ENCODE measurements around the gene PDCD1.
"Not testable (repeated sequence)": the region's sequence is repeated elsewhere in the genome, so short reads cannot be mapped to it uniquely, and the experiment has no call there.

PDCD1 gene

DNA sequence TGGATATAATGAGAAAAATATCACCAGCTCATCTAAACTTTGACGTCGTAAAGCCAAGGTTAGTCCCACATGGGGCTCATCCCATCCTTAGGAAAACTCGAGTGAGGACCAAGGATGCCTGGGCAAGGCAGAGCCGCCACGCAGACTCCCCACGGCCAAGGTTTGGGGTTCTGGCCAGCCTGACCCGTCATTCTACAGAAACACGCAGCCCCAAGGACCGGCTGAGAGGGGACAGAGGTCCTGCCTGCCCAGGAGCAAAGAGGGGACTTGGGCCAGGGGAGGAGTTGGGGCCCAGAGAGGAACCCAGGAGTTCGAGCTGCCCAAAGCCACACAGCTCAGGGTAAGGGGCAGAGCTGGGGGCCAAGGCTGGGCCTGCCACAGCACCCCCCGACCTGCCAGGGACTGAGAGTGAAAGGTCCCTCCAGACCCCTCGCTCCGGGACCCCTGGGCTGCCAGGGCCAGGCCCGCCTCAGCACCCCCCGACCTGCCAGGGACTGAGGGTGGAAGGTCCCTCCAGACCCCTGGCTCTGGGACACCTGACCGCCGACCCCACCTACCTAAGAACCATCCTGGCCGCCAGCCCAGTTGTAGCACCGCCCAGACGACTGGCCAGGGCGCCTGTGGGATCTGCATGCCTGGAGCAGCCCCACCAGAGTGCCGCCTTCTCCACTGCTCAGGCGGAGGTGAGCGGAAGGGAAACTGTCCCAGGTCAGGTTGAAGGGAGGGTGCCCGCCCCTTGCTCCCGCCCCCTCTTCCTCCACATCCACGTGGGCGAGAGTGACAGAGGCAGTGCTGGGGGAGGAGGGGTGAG is at the start of gene PDCD1:
Gene PDCD1, minus strand, starts transcription at position 689 of the 811 bp plus-strand sequence. Its CDS starts 56 bp downstream, at position 633.
- FAIRE-seq (peak; percentile 98), DNase-seq (ENCODE audit: insufficient read length, low spot score) (peak; percentile 89)

DNA sequence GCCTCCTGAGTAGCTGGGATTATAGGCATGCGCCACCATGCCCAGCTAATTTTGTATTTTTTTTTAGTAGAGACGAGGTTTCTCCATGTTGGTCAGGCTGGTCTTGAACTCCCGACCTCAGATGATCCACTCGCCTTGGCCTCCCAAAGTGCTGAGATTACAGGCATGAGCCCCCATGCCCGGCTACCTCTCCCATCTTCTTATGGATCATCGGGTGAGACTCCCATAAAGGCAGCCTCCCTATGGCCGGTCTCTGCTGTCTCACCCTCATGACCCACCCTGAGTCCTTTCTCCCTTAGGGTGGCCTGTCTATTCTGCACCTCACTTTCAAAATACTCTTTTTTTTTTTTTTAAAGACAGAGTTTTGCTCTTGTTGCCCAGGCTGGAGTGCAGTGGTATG is 49.1 kb upstream of the PDCD1 start:
- DNase-seq (ENCODE audit: insufficient read length, low spot score); FAIRE-seq: not testable (repeated sequence)

DNA sequence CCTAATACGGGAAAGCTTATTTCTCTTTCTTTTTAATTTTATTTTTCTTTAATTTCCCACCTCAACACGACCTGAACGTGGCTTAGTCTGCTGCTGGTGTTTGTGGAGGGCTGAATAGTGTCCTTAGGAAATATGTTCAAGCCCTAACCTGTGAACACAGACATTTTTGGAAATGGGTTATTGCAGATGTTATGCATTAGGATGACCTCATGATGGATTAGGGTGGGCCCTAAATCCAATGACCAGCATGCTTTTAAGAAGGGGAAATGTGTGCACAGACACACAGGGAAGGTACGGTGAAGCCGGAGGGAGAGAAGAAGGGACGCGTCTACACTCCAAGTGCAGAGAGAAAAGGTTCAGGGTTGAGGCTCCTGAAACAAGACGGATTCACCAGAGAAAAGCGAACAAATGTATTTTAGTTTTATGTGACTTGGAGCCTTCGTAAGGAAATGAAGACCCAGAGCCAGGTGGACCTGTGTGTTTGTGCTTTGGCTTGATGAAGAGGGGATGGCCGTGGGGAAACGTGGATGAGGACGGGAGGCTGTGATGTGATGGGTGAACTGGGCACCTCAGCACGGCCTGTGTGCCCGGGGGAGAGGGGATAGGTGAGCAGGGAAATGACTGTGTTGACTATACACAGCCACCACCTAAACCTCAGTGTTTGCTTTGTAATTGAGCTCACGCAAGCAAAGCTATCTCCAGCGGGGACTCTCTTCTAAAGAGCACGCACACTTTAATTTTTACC is 48.3 kb upstream of the PDCD1 start:
- DNase-seq (ENCODE audit: insufficient read length, low spot score) (no peak), FAIRE-seq (no peak)

- FAIRE-seq; DNase-seq (ENCODE audit: insufficient read length, low spot score): not testable (repeated sequence)
These were observed 47.7 kb upstream of the PDCD1 start for GRCh38 chr2:241906378-241906770.

DNA sequence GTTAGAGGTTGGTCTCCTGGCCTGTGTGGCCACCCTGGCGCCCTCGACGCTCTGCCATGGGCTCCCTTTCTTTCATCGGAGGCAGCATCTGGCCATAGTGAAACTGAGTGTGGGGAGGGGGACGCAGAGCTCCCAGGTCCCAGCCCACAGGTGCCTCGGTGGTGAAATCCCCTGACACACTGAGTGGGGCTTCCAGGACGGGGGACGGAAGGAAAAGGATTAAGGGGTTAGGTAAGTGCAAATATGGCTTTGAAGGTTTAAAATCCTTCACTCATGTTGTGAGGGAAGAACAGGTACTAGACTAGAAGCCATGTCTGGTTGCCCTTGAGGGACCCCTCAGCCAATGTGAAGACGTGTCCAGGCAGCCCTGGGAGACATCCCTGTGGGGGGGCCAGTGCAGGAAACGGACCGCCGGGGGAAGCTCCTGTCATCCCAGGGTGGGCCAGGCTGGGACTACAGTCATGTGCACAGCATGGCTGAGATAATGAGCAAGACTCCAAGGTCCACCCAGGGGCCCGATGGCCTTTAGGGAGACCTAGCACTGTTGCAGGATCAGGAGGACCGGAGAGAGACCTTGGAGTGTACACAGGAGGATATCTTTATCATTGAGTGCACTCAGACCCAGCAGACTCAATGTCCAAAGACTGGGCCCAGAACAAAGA is 47.2 kb upstream of the PDCD1 start:
- no peak for FAIRE-seq

DNA sequence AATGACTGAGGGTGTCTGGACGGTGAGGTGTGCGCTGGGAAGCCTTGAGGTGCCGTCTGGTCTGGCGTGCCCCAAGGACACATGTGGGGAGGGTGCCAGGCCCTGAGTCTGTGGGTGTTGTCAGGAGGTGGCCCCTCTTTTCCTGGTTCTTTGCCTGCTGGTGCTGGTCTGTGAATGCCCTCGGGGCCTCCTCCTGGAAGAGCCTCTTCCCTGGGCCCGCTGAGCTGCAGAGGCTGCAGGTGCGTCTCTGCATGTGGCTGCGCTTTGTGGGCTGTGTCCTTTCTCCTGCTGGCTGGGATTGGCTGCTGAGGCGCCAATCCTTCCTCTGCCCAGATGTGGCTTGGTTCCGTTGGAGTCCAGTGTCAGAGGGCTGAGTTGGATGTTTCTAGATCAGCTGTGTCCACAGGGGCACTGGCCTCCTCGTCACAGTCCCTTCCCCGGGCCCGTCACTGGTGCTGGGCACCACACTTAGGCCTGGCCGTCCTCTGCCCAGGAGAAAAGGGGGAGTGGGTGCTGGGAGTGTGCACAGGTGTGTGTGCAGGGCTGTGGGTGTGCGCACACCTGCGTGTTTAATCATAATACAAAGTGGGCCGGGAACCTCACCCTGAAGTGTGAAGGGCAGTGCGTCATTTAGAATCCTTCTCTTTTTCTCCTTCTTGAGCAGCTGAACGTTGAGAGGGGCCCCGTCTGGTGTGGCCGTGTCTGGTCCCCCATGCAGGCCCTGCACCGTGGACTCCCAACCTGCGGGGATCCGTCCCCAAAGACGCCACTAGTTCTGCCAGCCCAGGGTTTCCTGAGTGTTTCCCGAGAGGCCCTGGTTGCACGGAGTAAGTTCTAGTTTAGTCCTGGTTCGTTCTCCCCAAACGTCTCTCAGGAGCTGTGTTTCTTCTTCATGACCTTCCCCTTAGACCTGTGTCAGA is 46.4 kb upstream of the PDCD1 start:
- FAIRE-seq (no peak), DNase-seq (ENCODE audit: insufficient read length, low spot score) (no peak)

More for the DNA sequence above, 47.2 kb upstream of the PDCD1 start:
- no peak for DNase-seq (ENCODE audit: insufficient read length, low spot score)

DNA sequence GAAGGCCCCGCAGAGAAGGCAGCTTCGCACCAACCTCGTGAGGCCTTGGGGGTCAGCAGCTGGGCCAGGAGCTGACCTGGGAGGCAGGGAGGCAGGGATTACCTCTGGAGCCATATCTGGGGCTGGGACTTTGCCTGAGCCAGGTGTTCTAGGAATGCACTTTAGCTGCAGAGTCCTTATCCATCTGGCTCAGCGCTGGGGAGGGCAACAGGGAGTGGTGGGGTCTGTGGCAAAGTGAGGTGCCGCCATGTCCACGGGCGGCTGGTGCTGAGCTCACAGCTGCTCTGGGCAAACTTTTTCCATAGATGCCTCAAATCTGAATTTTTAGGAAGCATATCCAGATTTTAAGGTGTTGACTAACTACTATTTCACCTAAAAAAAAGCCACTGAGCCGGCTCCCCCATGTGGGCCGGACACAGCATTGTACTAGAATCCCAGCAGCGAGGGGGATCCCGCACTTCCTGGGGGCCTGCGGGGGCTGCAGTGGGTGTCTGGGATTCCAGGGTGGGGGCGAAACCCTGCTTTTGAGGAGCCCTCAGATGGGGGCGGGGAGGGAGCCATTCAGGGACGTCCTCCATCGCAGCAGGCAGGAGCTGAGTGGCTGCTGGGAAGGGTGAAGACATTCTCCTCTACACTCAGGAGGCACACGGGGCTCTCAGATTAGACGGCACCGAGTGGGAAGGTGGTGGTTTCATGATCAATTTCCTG is 45.5 kb upstream of the PDCD1 start:
- DNase-seq (ENCODE audit: insufficient read length, low spot score) (no peak), FAIRE-seq (no peak)

- DNase-seq (ENCODE audit: insufficient read length, low spot score) (no peak), FAIRE-seq (no peak)
These were observed 44.7 kb upstream of the PDCD1 start for GRCh38 chr2:241903121-241904010.

DNA sequence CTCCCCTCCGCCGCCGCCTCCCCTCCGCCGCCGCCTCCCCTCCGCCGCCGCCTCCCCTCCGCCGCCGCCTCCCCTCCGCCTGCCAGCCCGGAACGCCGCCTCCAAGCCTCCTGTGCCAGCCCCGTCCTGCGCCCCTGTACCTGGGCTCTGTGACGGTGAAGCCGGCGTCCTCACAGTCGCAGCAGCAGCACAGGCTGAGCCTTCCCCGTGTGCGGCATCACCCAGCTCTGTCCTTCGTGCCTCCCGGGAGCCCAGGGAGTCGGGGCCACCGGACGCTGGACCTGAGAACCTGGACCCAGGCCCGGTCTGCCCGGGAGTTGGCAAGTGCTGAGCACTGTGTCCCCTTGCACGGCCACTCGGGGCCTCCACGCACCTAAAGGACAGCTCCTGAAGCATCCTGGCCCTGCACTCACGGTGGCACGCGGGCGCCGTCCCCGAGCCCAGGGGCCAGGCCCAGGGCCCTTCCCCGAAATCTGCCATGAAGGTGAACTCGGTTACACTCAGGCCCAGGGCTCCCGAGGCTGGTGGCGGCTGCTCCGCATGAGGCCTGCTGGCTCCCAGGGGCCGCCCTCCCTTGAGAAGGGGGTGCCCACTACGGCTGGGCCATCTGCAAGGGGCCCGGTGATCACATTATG is 43.8 kb upstream of the PDCD1 start:
- FAIRE-seq: no peak
- no peak for DNase-seq (ENCODE audit: insufficient read length, low spot score)

DNA sequence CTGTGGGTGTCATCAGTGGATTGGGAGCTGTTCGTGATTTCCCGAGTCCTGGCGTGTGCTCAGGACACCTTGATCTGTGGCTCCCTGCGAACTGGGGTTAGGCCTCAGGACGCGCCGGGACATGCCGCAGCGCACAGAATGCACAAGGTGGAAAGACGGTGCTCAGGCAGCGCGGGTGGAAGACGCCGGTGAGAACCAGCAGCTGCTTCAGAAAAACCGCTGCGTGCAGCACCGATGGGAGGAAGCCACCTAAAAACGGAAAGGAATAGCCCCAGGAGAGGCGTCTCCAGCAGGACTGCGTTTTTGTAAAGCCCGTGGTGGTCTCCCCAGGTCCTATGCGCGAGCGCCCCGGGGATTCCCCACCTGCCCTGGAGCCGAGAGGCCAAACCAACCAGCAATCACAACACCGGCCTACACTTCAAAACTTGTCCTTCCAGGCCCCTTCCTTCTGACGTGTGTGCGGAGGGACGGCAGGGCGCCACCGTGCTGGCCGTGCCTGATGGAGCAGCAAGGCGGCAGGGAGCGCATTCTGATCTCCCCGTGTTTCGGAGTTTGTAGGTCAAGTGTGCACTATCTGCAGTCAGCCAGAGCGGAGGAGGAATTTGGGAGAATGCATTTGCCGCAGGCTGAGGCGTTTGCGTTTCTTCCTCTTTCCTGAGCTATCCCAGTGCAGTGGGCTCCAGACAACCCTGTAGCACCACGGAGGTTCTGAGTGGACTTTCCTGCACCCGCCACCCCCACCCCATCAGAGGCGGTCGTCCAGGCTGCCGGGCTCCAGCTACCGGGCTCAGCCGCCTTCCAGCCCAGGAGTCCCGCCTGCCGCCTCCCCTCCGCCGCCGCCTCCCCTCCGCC is 43.0 kb upstream of the PDCD1 start:
- no peak for DNase-seq (ENCODE audit: insufficient read length, low spot score)
- no peak for FAIRE-seq

DNA sequence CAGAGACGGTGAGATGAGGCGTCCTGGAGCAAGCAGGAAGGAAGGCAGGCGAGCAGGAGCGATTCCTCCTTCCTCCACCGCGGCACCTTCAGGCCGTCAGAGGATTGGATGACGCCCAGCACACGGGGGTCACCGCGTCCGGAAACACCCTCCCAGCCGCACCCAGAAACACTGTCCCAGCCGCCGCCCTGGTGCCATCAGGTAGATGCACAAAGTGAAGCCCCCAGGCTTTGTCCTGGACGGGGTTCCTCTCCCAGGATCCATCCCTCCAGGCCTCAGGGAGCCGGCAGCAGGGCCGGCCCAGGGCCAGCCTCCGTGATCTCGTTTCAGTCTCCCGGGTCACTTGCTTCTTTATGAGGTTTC is 42.3 kb upstream of the PDCD1 start:
- no peak for DNase-seq (ENCODE audit: insufficient read length, low spot score)
- FAIRE-seq: no peak

GRCh38 chr2:241900251-241901017 is 41.7 kb upstream of the PDCD1 start:
- DNase-seq (ENCODE audit: insufficient read length, low spot score) (no peak), FAIRE-seq (no peak)

DNA sequence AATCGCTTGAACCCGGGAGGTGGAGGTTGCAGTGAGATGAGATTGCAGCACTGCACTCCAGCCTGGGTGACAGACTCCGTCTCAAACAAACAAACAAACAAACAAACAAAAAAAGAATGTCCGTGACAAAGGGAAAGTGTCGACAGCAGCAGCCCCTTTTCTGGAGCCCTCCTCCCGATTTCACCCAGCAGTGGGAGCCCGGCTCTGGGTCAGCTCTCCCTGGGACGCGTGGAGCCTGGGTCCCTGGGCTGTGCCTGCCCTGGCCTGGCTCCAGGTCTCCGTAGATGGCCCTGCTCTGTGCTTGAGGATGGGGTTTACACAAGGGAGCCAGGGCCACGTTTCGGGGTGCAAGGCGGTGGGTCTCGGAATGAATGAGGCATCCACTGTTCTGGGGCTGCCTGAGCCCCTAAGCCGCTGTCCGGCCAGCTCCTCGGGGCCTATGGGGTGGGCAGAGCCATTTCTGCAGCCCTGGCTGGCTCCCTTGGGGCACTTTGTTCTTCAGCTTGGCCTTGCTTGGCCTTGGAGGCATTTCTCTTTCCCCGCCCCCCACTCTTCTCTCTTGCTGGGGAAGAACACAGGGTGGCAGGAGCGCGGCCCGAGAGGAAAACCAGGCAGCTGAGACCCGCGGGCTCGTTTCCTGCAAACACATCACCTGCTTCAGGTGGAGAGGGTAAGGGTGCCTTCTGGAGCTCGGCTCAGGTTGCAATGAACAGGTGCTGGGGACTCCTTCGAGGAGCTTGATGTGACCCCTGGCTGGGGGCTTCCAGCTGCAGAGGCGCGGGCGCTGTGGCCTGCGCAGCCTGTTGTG is 40.0 kb upstream of the PDCD1 start:
- FAIRE-seq (no peak), DNase-seq (ENCODE audit: insufficient read length, low spot score) (no peak)

GRCh38 chr2:241897231-241897916 is 38.7 kb upstream of the PDCD1 start:
- no peak for DNase-seq (ENCODE audit: insufficient read length, low spot score)
- FAIRE-seq: no peak

GRCh38 chr2:241896746-241897201 is 38.1 kb upstream of the PDCD1 start:
- no peak for FAIRE-seq

More at GRCh38 chr2:241896746-241897201, 38.1 kb upstream of the PDCD1 start:
- no peak for DNase-seq (ENCODE audit: insufficient read length, low spot score)
